ENCODE data around the gene PTPRD.

The PTPRD gene

DNA sequence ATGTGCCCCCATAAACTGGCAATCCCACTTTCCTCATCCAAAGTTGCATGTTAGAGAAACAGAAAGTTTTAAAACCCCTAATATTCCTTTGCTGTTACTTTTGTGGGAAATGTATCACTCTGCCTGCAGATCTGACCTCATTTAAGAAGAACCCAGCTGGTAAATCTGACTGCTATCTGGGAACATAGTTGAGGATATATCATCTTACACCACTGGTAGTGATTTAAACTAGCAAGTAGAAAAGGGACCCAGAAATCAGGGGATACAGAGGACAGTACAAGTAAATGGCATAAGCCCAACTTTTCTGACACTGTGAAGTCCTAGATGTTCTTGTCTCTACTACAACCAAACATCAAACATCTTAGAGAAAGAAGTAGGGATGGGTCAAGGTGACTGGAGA lies 1752.7 kb downstream of the PTPRD start:
- no peak for DNase-seq (ENCODE audit: low spot score)

DNA sequence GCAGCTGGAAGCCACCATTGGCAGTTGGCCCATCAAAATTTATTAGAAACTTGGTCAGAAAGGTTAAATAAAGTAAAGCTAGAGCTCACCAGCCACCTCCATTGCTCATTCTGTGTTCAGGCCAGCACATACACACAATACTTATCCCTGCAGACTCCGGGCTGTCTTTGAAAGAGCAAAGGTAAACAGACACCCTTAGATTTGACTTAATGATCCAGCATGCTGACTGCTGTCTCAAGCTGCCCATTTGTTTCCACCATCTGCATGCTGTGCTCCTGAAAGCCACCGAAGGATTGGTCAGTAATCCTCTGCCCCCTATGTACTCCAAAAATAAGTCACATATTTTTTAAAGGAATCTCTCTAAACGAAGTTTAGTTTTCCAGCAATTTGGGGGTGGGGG lies 1753.4 kb downstream of the PTPRD start:
- DNase-seq (ENCODE audit: low spot score): no peak

DNA sequence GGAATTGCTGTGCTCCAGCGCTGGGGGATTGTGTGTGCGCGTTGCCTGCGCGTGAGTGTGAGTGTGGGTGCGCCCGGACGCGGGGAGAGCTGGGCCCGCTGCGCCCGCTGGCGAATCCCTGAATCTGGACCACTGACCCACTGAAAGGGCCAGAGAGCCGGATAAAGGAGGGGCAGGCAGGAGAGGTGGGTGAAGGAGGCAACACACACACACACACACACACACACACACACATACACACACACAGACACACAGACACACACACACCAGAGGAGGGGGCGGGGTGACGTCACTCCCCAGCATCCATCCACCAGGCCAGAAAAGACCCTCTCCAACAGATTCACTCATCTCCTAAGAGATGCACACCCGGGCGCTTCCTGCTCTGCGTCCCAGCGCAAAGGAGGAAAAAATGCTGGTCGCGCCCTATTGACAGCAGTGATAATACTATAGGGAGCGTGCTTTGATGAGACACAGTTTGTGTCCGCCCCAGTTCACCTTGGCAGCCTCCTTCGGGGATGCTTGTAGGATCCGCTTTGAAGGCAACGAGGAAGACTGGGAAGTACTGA lies 1754.1 kb downstream of the PTPRD start:
- DNase-seq (ENCODE audit: low spot score): no peak

DNA sequence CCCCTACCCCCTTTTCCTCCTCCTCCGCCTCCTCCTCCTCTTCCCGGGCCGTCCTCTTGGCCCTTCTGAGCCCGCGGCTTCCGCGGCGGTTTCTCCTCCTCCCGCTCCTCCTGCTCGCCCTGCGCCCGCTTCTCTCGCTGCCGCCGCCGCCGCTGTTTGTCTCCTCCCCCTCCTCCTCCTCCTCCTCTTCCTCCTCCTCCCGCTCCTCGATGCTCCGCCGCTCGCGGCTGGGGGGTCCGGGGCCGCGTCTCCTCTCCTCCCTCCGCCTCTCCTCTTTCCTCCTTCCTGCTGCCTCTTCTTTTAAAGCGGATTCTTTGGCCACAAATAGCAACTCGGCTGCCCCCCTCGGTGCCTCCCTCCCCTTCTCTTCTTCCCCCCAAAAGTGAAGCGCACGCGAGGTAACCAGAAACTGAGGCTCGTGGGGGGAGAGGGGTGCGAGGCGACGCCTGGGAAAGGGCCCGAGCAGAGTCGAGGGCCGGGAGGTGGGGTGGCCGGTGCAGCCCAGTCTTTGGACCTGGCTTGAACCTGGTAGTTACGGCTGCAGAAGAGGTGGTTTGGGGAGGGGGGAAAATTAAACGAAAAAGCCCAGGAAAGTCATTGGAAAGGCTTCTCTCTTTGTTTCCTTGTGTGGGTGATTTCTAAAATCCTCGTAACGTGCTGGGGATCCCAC lies 1754.7 kb downstream of the PTPRD start:
- no peak for DNase-seq (ENCODE audit: low spot score)

DNA sequence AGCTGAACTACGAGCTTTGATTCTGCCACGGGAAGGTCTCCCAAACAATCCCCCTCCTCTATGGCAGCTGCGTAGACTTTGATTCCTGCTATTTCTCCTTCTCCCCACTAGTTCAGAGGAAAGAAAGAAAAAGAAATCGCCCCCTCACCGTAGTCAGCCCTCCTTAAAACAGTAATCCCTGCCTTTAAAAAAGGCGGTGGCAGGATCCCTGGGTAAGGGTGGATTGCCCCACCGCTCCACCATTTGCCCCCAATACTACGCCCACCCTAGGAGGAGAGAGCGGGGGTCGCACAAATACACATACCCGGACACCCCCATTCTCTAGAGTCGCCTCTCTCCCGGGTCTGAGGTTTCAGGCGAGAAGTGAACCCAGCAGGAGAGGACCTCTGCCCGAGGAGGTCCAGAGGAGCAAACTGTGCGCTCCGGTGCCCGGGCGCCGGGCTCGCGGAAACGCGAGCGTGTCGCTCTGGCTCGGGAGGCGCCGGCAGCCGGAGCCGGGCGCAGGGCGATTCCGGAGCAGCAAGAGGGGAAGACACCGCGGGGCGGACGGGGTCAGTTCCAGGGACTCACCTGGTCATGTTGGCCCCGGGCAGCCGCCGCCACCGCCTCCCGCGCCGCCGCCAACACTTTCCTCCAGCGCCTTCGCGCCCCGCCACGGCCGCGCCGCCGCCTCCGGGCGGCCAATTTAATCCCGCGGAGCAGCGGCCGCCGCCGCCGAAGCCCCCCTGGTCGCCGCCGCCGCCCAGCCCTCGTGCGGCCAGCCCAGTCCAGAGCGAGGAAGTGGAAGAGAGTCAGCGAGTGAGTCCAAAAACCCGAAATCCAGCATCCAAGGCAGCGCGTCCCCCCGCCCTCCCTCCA lies 1755.5 kb downstream of the PTPRD start:
- no peak for DNase-seq (ENCODE audit: low spot score)

DNA sequence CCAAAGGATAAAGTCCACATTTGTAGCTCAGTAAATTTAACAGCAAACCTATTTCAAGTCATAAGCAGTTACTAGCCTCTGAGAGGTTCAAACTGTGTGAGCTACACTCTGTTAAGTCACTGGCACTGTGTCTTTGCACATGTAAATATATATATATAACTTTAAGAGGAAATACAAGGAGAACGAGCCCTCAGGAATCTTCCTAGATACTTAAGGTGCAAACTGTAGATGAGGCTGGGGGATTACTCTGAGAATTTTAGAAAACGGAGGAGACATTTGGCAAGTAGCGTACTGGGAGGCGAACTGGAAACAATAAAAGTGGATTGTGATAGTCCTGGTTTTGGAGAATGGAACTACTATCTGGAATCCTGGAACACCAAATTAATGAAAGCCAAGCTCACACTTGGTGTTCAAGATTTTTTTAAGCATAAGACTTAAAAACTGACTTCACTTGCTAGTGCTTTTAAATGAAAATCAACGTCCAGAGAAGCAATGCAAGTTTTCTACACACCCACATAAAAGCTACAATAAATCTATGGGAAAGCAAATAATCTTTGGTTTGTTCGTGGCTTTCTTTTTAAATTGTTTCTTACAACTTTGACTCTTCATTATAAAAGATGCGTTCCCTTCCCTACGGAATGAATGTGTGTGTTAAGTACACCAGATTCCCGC lies 1756.3 kb downstream of the PTPRD start:
- DNase-seq (ENCODE audit: low spot score): no peak

DNA sequence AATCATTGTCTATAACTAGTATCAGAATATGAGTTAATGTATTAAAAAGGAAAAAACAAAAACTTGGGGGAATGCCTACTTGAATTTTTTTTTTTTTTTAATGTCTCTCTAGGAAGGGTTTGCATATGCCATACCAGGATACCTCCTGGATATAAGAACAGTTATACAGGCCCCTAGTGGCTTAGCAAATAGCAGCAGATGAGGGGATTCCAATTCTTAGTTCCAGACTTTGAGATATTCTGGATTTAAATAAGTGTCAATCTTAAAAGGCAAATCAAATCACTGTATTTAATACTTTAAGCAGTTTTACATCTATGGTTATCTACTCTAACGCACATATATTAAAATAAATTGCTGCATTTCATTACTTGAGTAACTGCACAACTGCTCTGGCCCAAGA lies 1757.8 kb downstream of the PTPRD start:
- DNase-seq (ENCODE audit: low spot score): no peak

DNA sequence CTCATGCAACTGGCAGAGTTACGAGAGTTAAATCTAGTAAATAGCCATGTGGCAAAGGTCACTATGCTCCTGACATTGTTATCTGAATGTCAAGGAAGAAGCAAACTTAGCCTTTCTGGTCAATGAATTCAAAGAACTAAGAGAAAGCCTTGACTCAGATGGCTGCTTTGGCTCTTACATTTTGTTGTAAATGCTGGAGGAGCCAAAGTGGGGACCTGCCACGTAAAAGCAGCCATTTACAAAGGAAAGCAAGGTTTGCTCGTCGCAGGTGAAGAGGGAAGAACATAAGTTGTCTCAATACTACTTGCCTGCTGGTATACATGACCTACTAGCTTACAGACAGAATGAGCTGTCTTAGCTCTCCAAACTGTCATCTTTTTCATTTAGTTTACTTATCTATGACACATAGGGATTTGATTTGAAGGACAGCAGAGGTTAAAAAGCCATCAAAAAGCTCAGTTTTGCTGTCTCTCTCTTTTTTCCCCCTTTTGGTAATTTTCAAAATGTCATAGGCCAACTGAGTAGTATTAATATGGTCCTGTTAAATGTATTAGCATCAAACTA lies 1760.4 kb downstream of the PTPRD start:
- no peak for DNase-seq (ENCODE audit: low spot score)

DNA sequence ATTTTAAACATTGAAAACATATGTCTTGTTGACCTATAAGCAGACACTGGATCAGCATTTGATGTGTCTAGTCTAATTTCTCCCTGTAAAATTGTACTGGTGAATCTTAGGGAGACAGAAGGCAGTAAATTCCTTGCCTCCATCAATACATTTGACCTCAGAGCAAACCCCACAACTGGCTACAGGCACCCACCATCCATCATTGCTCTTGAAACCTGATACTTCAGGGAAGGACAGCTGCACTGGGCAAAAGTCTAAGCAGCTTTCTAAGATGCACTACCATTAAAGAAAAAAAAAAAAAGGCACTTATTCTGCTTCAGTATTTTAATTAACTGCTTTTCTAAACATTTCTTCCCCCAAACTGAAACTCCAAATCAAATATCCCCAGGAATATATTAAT lies 1761.9 kb downstream of the PTPRD start:
- DNase-seq (ENCODE audit: low spot score): no peak

DNA sequence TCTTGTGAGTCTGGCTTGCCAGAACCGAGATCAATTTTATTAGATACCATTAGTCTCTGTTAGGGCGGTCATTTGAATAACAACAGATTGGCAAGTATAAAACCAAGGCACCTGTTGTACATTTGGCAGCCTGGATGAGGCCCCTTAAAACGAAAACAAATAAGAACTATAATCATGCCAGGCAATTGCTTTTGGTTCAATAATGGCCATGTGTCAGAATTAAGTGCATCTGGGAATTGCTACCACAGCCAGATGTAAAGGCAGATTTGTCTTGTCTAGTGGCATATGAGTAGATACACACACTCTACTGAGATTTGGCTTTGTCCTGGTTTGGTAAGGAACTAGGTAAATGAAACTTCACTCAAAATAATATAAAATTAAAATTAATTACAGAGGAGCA lies 1767.0 kb downstream of the PTPRD start:
- no peak for DNase-seq (ENCODE audit: low spot score)

DNA sequence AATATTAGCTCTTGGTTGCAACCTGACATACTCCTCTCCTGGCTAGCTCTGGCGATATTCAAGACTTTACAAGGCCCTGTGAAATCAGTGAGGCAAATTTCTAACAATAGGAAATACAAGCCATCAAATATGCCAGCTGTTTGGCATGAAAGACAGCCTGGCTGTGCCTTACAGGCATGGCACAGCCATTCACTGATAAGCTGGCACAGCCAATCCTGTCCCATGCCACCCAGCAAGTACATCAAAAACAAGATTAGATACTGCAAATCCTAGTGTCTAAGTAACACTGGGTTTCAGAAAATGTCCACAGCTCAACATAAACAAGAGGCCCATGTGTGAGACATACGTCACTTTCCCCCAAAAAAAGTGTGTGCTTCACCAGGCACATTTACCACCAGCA lies 1767.4 kb downstream of the PTPRD start:
- DNase-seq (ENCODE audit: low spot score): no peak

DNA sequence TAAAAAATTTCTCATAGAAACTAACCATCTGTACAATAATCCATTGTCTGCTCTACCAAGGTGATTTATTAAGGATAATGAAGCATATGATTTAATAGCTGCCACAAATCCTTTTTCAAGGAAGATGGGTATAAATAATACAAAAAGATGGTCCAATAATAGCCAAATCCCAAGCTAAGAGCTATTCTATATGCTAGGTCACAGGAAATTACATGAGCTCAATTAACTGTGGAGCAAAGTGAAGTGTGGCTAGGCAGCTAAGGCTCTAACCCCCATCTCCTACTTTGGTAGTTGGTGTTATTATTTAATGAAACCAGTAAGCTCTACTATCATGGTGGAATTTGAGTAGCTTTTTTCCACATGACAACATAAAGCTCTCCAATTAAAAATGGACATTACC lies 1768.3 kb downstream of the PTPRD start:
- no peak for DNase-seq (ENCODE audit: low spot score)

DNA sequence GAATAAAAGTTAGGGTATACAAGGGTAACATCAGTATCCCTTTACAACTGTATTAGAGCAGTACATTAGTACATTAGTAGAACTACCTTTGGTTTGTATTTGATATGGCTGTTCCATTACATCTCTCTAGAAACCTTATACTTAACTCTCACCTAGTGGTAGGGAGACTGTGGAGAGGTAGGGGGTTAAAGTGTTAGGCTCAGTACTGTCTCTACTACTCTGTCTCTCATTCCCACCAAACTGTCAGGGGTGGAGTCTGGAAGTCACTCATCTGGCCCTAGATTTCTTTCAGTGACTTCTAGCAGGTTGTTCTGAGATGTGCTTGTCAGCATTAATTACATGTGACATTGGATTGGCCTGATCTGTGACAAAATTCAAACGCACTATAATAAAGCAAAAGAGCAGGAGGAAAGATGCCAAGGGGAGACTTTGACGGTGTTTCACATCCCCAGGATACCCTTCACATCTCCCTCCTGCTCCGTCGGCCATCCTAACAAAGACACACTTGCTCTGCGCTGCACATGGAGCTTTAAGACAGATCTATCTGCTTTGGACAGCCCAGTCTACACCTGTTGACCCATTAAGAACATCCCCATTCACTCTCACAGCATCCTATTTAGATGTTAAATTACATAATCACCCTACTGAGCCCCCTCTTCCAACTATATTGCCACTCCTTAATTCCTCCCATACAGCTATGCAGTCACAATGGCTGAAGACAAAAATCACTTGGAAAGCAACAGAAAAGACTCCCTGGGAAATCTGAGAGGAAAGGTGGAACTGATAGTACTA lies 1770.2 kb downstream of the PTPRD start:
- no peak for DNase-seq (ENCODE audit: low spot score)

DNA sequence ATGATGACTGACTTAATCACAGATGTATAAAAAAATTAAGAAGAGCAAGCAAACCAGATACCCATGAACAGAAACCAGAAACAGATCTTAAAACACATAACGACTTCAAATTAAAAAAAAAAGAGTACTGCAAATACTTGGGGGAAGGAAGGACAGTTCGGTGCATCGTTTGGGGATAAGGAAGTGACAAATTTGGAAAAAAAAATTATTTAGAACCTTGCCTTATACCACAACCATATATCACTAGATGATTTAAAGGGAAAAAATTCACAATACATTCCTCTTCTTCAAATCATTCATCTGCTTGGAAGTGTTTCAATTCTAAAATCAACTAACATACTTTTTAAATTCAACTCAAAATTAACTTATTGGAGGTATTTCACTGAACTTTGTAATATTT lies 1774.7 kb downstream of the PTPRD start:
- no peak for DNase-seq (ENCODE audit: low spot score)

DNA sequence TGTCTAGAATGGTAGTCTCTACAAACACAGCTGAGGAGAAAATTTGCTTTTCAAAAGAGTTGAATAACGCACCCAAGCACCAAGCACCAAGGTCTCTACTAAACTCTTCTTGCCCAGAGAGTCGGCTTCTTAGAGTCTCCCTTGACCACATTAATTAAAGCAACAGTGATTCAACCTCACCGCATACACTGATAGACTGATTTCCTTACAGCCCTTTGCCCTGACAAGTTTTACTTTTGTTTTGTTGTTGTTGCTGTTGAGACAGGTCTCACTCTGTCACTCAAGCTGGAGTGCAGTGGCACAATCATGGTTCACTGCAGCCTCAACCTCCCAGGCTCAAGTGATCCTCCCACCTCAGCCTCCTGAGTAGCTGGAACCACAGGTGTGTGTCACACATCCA lies 1777.5 kb downstream of the PTPRD start:
- DNase-seq (ENCODE audit: low spot score): no peak

DNA sequence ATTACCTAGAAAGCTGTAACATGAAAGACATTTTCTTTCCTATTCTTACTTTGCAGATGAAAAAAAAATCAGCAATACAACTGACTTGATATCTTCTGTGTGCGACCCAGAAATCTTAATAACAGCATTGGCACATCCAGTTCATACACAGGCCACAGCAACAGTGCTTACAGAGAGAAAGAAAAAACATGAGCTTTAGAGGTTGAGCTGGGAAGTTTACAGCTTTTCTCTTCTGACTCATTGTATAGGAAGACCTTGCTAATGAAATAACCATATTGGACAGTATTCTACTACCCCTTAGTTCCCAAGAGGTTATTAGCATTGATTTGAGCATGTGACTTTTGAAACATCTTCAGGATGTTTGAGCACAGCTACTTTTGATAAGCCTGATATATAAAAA lies 1779.8 kb downstream of the PTPRD start:
- DNase-seq (ENCODE audit: low spot score): no peak

DNA sequence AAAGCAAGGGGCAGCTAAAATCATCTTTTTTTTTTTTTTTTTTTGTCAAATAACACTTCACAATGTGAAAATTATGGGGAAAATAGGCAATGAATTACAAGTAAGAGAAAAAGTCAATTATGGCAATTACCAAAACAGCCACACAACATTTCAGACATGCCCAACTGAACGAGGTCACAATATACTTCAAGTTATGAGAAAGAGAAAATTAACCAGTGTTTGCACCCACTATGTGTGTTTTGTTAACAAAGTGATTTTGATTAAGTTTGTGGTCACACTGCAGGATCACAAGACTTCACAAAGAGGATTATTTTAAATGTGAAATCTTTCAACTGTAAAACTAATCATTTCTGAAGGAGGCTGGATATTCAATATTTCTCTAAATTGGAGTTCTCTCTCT lies 1780.4 kb downstream of the PTPRD start:
- DNase-seq (ENCODE audit: low spot score): no peak

DNA sequence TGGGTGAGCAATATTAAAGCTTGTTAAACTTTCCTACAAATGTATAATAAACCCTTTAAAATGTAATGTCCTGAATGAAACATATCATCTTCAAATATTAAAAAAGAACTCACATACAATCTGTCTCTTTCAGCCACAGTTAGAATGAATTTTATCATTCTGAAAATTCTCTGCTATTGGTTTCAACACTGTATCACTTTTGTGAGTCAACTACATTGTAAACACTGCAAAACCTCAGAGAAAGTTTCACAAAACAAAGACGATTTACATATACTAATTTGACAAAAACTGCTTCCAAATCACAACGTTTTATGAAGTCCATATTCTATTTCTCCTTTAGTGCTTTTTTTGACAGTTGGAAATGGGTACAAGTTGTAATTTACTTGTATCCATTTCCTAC lies 1781.2 kb downstream of the PTPRD start:
- no peak for DNase-seq (ENCODE audit: low spot score)

DNA sequence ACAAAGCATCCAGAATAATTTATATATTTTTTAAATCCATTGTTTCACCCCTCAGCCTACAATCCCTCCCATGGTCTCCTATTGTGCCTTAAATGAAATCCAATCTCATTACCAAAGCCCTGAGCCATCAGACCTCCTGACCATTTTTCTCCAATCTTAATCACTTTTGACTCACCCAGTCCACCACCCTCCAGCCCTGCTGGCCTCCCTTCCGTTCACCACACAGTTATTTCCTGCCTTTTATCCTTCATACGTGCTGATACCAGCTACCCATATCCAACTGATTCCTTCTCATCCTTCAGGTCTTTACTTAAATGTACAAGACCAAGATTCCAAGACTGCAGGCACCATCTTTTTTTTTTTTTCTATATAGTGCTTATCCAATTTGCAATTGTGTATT lies 1786.5 kb downstream of the PTPRD start:
- DNase-seq (ENCODE audit: low spot score): no peak

DNA sequence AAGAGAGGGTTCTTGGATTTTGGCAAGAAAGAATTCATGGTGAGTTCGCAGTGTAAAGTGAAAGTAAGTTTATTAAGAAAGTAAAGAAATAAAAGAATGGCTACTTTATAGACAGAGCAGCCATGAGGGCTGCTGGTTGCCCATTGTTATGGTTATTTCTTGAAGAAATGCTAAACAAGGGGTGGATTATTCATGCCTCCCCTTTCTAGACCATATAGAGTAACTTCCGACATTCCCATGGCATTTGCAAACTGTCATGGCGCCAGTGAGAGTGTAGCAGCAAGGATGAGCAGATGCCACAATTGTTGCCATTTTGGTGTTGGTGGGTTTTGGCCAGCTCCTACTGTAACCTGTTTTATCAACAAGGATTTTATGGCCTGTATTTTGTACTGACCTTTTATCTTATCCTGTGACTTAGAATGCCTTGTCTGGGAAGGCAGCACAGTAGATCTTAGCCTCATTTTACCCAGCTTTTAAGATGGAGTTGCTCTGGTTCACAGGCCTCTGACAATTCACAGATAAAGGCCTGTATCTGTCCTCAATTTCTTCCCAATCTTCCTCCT lies 1787.1 kb downstream of the PTPRD start:
- DNase-seq (ENCODE audit: low spot score): no peak

DNA sequence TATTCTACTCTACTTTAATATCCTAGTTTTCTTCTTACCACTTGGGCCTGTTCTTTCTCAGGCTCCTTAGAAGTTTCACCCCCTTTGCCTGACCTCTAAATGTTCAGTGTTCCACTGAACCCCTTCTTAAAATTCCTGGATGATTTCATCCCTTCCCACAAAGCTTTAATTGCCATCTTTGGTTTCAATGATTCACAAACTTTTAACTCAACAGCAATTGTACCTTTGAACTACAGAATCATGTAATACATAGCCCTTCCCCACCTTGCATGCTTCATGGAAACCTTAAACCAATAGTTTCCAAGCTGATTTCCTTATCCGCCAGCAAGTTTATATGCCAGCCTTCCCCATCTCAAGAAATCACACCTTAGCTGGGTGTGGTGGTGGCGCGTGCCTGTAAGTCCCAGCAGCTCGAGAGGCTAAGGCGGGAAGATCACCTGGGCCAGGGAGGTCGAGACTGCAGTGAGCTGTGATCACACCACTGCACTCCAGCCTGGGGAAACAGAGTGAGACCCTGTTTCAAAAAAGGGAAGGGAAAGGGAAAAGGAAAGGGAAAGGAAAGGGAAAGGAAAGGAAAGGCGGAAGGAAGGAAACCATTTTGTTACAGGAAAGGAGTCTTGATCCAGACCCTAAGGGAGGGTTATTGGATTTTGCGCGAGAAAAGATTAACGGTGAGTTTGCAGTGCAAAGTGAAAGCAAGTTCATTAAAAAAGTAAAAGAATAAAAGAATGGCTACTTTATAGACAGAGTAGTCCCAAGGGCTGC lies 1789.5 kb downstream of the PTPRD start:
- no peak for DNase-seq (ENCODE audit: low spot score)
